ENCODE data around the gene HS6ST3.

HS6ST3 gene

DNA sequence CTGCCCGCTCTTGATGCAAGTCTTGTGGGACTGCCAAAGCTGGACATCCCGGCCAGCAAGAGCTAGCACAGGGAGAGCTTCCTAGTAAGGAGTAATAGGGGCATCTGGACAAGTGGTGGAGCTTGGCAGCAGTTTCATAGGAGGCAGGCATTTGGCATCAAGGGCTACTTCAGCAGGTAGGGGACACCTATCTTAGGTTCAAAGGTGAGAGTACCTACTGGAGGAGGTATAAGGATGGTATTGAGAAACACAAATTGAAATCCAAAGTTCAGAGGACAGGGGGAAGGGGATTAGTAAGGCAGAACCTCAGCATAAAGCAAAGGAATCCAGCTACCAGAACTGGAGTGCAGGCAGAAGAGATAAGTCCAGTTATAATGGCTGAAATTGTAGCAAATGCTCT, 462.7 kb downstream of the HS6ST3 start:
- Histone ChIP-seq H3K27ac (ENCODE audit: low read depth, low read length, poor library complexity, severe bottlenecking) (no peak overlapping the region), H3K9ac (ENCODE audit: low read length) (no peak overlapping the region), H3K9me2 (ENCODE audit: low read depth, low read length) (no peaks in the 10 kb centered on the region), H3F3A (ENCODE audit: insufficient read depth, low read length) (no peaks in the 10 kb centered on the region), H3K27me3 (ENCODE audit: insufficient read depth, low read length) (no peaks in the 10 kb centered on the region), H3K9me3 (ENCODE audit: low read length) (no peaks in the 10 kb centered on the region), H3K79me2 (ENCODE audit: insufficient read depth, low read length) (no peaks in the 10 kb centered on the region), H3K4me2 (ENCODE audit: low read length) (no peak overlapping the region), H3K36me3 (ENCODE audit: insufficient read depth, low read length) (no peaks in the 10 kb centered on the region), H4K20me1 (ENCODE audit: insufficient read depth, low read length) (no peaks in the 10 kb centered on the region), H3K4me3 (ENCODE audit: low read depth, low read length, poor library complexity, severe bottlenecking) (no peak overlapping the region), H2AFZ (ENCODE audit: low read length) (no peak overlapping the region), H3K4me1 (ENCODE audit: insufficient read depth, low read length, severe bottlenecking) (no peaks in the 10 kb centered on the region)
- TF ChIP-seq, protein P1, sequence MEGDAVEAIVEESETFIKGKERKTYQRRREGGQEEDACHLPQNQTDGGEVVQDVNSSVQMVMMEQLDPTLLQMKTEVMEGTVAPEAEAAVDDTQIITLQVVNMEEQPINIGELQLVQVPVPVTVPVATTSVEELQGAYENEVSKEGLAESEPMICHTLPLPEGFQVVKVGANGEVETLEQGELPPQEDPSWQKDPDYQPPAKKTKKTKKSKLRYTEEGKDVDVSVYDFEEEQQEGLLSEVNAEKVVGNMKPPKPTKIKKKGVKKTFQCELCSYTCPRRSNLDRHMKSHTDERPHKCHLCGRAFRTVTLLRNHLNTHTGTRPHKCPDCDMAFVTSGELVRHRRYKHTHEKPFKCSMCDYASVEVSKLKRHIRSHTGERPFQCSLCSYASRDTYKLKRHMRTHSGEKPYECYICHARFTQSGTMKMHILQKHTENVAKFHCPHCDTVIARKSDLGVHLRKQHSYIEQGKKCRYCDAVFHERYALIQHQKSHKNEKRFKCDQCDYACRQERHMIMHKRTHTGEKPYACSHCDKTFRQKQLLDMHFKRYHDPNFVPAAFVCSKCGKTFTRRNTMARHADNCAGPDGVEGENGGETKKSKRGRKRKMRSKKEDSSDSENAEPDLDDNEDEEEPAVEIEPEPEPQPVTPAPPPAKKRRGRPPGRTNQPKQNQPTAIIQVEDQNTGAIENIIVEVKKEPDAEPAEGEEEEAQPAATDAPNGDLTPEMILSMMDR (IDR thresholded peaks at IDR 0.05; ENCODE audit: low read length): no peak
- TF ChIP-seq EZH2 (IDR thresholded peaks at IDR 0.05; ENCODE audit: borderline replicate concordance, low read length): no peak

DNA sequence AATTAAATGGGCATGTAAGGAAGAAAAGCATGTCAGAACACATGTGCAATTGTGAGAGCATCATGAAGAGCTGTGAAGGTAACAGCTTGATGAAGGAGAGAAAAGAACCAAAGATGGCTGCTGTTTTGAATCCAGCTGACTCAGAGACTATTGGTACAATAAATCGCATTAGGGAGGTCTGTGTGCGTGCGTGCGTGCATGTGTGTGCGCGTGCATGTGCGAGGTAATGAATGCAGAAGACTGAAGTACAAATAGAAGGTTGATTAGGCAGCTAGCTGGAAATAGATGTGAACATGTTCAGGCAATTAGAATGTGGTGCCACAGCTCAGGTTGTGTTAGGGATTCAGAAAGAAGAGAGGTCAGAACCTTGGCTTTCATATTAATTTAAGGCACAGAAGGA, 463.9 kb downstream of the HS6ST3 start:
- TF ChIP-seq, protein P1 (IDR thresholded peaks at IDR 0.05; ENCODE audit: low read length): no peak
- TF ChIP-seq EZH2 (IDR thresholded peaks at IDR 0.05; ENCODE audit: borderline replicate concordance, low read length): no peak
- no peak overlapping the region for H2AFZ ChIP-seq (ENCODE audit: low read length)
- no peaks in the 10 kb centered on the region for H3F3A ChIP-seq (ENCODE audit: insufficient read depth, low read length)
- no peaks in the 10 kb centered on the region for H3K27me3 ChIP-seq (ENCODE audit: insufficient read depth, low read length)
- no peaks in the 10 kb centered on the region for H3K9me2 ChIP-seq (ENCODE audit: low read depth, low read length)
- no peaks in the 10 kb centered on the region for H4K20me1 ChIP-seq (ENCODE audit: insufficient read depth, low read length)
- no peak overlapping the region for H3K4me2 ChIP-seq (ENCODE audit: low read length)
- no peaks in the 10 kb centered on the region for H3K9me3 ChIP-seq (ENCODE audit: low read length)
- H3K4me3 ChIP-seq (ENCODE audit: low read depth, low read length, poor library complexity, severe bottlenecking): no peak overlapping the region
- H3K36me3 ChIP-seq (ENCODE audit: insufficient read depth, low read length): no peaks in the 10 kb centered on the region
- no peaks in the 10 kb centered on the region for H3K79me2 ChIP-seq (ENCODE audit: insufficient read depth, low read length)
- no peaks in the 10 kb centered on the region for H3K4me1 ChIP-seq (ENCODE audit: insufficient read depth, low read length, severe bottlenecking)
- H3K27ac ChIP-seq (ENCODE audit: low read depth, low read length, poor library complexity, severe bottlenecking): no peak overlapping the region
- H3K9ac ChIP-seq (ENCODE audit: low read length): no peak overlapping the region

DNA sequence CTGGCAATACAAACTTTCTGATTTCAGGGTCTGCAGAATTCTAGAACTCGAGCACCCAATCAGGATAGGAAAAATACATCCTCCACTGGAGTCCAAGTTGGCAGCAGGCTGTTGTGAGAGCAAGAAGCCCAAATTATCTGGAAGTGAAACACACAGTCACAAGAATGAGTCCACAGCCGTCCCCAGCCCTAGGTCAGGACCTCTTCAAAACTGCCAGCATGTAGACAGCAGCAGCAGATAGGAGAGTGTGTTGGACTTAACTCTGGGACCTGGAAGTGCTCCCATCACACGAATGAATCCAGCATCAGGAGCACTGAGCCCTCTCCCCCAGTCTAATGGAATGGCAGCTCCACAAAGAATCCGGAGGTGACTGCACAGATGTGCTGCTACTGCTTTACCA, 483.7 kb downstream of the HS6ST3 start:
- Histone ChIP-seq H3K9ac (ENCODE audit: low read length) (no peak overlapping the region), H3K4me1 (ENCODE audit: insufficient read depth, low read length, severe bottlenecking) (no peaks in the 10 kb centered on the region), H3K4me2 (ENCODE audit: low read length) (no peak overlapping the region), H3K9me3 (ENCODE audit: low read length) (no peaks in the 10 kb centered on the region), H3K27ac (ENCODE audit: low read depth, low read length, poor library complexity, severe bottlenecking) (no peak overlapping the region), H2AFZ (ENCODE audit: low read length) (no peak overlapping the region), H3K27me3 (ENCODE audit: insufficient read depth, low read length) (no peaks in the 10 kb centered on the region), H3K36me3 (ENCODE audit: insufficient read depth, low read length) (no peaks in the 10 kb centered on the region), H3F3A (ENCODE audit: insufficient read depth, low read length) (no peaks in the 10 kb centered on the region), H3K79me2 (ENCODE audit: insufficient read depth, low read length) (no peaks in the 10 kb centered on the region), H3K9me2 (ENCODE audit: low read depth, low read length) (no peaks in the 10 kb centered on the region), H3K4me3 (ENCODE audit: low read depth, low read length, poor library complexity, severe bottlenecking) (no peak overlapping the region), H4K20me1 (ENCODE audit: insufficient read depth, low read length) (no peaks in the 10 kb centered on the region)
- TF ChIP-seq EZH2 (IDR thresholded peaks at IDR 0.05; ENCODE audit: borderline replicate concordance, low read length): no peak
- TF ChIP-seq, protein P1 (IDR thresholded peaks at IDR 0.05; ENCODE audit: low read length): no peak

All from OCI-LY1 (cell line).